Astrocyte (in vitro differentiated cells and primary cell): ENCODE measurements around the gene KIF18B. TPM values are rescaled to one million over a fixed set of nuclear protein-coding genes. Genes with fewer than 3 reads are reported as not detected.

Source experiments
- DNase-seq: peaks from one replicate; pipeline ENCODE4 v3.0.0-alpha.2; 2010; ENCODE audit warnings: low read depth
- FAIRE-seq: peaks from 2 replicates; lab custom pipeline; 2011; peaks lifted over from hg19 to GRCh38; lab: Jason Lieb, UNC
- H2AFZ ChIP-seq: 2 replicates; pipeline ENCODE4 v1.6.0; 2012; ENCODE audit warnings: low read depth, low read length, inconsistent platforms
- H3K27ac ChIP-seq: 2 replicates; pipeline ENCODE4 v1.5.1; 2011; ENCODE audit warnings: low read depth, low read length, inconsistent platforms
- H3K27me3 ChIP-seq: 2 replicates; pipeline ENCODE4 v1.6.0; 2011; ENCODE audit warnings: low read length, inconsistent platforms; ENCODE audit not compliant: insufficient read depth
- H3K36me3 ChIP-seq: 2 replicates; pipeline ENCODE4 v1.5.1; 2011; ENCODE audit warnings: low read length, inconsistent platforms; ENCODE audit not compliant: insufficient read depth
- H3K4me1 ChIP-seq: 2 replicates; pipeline ENCODE4 v1.5.1; 2011; ENCODE audit warnings: low read length, inconsistent platforms; ENCODE audit not compliant: insufficient read depth
- H3K4me2 ChIP-seq: 2 replicates; pipeline ENCODE4 v1.6.0; 2012; ENCODE audit warnings: low read length, inconsistent platforms
- H3K4me3 ChIP-seq: 2 replicates; pipeline ENCODE4 v1.5.1; 2011; ENCODE audit warnings: low read depth, mild to moderate bottlenecking, low read length, inconsistent platforms; ENCODE audit not compliant: insufficient read depth
- H3K79me2 ChIP-seq: 2 replicates; pipeline ENCODE4 v1.6.0; 2012; ENCODE audit warnings: mild to moderate bottlenecking, low read length, inconsistent platforms; ENCODE audit not compliant: insufficient read depth
- H3K9ac ChIP-seq: 2 replicates; pipeline ENCODE4 v1.6.0; 2012; ENCODE audit warnings: mild to moderate bottlenecking, low read length, inconsistent platforms
- H3K9me3 ChIP-seq: 2 replicates; pipeline ENCODE4 v1.5.1; 2012; ENCODE audit warnings: low read depth, mild to moderate bottlenecking, low read length, inconsistent platforms; ENCODE audit not compliant: insufficient read depth
- H4K20me1 ChIP-seq: 2 replicates; pipeline ENCODE4 v1.6.0; 2012; ENCODE audit warnings: low read length, inconsistent platforms; ENCODE audit not compliant: insufficient read depth
- H3K27ac Mint-ChIP-seq: one replicate; pipeline ENCODE4 v1.8.0; 2021; ENCODE audit warnings: mild to moderate bottlenecking, mixed read lengths; ENCODE audit not compliant: unreplicated experiment
- H3K27me3 Mint-ChIP-seq: one replicate; pipeline ENCODE4 v1.8.0; 2021; ENCODE audit warnings: low read depth, mixed read lengths; ENCODE audit not compliant: unreplicated experiment
- H3K36me3 Mint-ChIP-seq: one replicate; pipeline ENCODE4 v1.8.0; 2021; ENCODE audit warnings: low read depth, mixed read lengths; ENCODE audit not compliant: unreplicated experiment
- H3K4me1 Mint-ChIP-seq: one replicate; pipeline ENCODE4 v1.8.0; 2021; ENCODE audit warnings: low read depth, mixed read lengths; ENCODE audit not compliant: unreplicated experiment
- H3K4me3 Mint-ChIP-seq: one replicate; pipeline ENCODE4 v1.8.0; 2021; ENCODE audit warnings: mild to moderate bottlenecking, moderate library complexity, mixed read lengths; ENCODE audit not compliant: unreplicated experiment
- H3K9me3 Mint-ChIP-seq: one replicate; pipeline ENCODE4 v1.8.0; 2021; ENCODE audit warnings: mild to moderate bottlenecking, mixed read lengths; ENCODE audit not compliant: unreplicated experiment
- EZH2 ChIP-seq: IDR thresholded peaks from 2 replicates; pipeline ENCODE4 v1.6.1; 2012; ENCODE audit warnings: mild to moderate bottlenecking, low read length, inconsistent platforms; ENCODE audit not compliant: insufficient read depth
- total RNA-seq: library from RNA; stranded (reverse); gene quantifications from 2 replicates; pipeline ENCODE4 v1.2.1, GENCODE V29; 2021
- TF ChIP-seq, protein P1 (sequence below): IDR thresholded peaks from 2 replicates; pipeline ENCODE4 v1.5.1; 2011; ENCODE audit warnings: low read depth, mild to moderate bottlenecking, inconsistent platforms, low read length, moderate library complexity; ENCODE audit not compliant: insufficient read depth

Gene KIF18B
- total RNA-seq, 1 donor from 2014 or later: 1.8 TPM

DNA sequence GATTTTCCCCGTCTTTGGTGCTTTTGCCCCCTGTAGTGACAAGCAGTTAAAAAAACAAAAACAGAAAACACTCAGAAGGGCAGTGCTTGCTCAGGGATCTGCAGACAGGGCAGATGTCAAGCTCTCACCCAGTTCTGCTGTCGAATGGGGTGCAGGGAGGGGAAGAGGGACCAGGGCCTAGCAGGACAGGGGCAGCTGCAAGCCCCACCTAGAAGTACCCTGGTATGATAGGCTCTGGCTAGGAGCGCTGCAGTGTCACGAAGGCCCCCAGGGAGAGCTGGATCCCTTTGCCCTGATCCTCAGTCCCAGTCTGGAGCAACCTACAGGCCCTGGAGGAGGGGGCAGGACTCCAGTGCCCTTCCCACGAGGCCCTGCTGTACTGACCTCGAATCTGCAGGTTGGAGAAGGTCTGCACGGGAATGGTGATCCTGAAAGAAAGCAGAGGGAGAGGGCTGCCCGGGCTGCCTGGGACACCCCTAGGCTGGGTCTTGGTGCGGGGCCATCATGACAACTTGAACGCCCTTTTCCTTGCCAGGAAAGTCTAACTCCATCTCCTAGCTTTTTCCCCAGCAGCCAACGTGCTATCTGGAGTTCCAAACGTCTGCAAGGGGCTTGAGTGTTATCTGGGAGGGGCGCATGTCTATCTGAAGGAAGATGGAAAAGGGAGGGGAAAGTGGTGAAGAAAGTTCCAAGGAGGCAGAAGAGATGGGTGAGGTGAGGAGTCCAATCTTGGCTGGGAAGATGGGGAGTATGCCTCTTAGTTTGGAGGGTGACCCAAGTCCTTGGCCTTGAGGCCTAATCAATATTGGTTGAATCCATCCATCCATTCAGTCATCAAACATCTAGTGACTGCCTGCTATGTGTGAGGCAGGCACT lies 37.1 kb downstream of the KIF18B start:
- no peak for DNase-seq
- Mint-ChIP-seq H3K27ac (no peak overlapping the region), H3K36me3 (peaks cover 2% of the 10 kb centered on the region), H3K4me3 (no peak overlapping the region), H3K27me3 (peaks cover 33% of the 10 kb centered on the region), H3K9me3 (no peaks in the 10 kb centered on the region), H3K4me1 (peaks cover 27% of the 10 kb centered on the region)
- no peak for FAIRE-seq
- Histone ChIP-seq H2AFZ (peak overlapping the region; percentile 75), H3K9me3 (no peaks in the 10 kb centered on the region), H3K4me1 (peaks cover 29% of the 10 kb centered on the region), H3K9ac (peak overlapping the region; percentile 42), H3K79me2 (no peaks in the 10 kb centered on the region), H3K27me3 (peaks cover 11% of the 10 kb centered on the region), H3K4me3 (no peak overlapping the region), H3K36me3 (no peaks in the 10 kb centered on the region), H4K20me1 (no peaks in the 10 kb centered on the region), H3K27ac (peak overlapping the region; percentile 52), H3K4me2 (peak overlapping the region; percentile 73)
- TF ChIP-seq, protein P1, sequence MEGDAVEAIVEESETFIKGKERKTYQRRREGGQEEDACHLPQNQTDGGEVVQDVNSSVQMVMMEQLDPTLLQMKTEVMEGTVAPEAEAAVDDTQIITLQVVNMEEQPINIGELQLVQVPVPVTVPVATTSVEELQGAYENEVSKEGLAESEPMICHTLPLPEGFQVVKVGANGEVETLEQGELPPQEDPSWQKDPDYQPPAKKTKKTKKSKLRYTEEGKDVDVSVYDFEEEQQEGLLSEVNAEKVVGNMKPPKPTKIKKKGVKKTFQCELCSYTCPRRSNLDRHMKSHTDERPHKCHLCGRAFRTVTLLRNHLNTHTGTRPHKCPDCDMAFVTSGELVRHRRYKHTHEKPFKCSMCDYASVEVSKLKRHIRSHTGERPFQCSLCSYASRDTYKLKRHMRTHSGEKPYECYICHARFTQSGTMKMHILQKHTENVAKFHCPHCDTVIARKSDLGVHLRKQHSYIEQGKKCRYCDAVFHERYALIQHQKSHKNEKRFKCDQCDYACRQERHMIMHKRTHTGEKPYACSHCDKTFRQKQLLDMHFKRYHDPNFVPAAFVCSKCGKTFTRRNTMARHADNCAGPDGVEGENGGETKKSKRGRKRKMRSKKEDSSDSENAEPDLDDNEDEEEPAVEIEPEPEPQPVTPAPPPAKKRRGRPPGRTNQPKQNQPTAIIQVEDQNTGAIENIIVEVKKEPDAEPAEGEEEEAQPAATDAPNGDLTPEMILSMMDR: no peak

GRCh38 chr17:44909681-44910144 lies 37.9 kb downstream of the KIF18B start:
- H3K27ac ChIP-seq: peak overlapping the region; percentile 52
- no peaks in the 10 kb centered on the region for H3K9me3 ChIP-seq
- H3K36me3 Mint-ChIP-seq: peaks cover 2% of the 10 kb centered on the region
- peaks cover 33% of the 10 kb centered on the region for H3K27me3 Mint-ChIP-seq
- peak overlapping the region; percentile 75 for H2AFZ ChIP-seq
- no peaks in the 10 kb centered on the region for H4K20me1 ChIP-seq
- peak overlapping the region; percentile 42 for H3K9ac ChIP-seq
- H3K4me1 Mint-ChIP-seq: peaks cover 31% of the 10 kb centered on the region
- peaks cover 33% of the 10 kb centered on the region for H3K4me1 ChIP-seq
- H3K9me3 Mint-ChIP-seq: peaks cover 4% of the 10 kb centered on the region
- FAIRE-seq: peak; percentile 32
- no peaks in the 10 kb centered on the region for H3K79me2 ChIP-seq
- H3K27me3 ChIP-seq: peaks cover 11% of the 10 kb centered on the region
- peak overlapping the region; percentile 73 for H3K4me2 ChIP-seq
- H3K4me3 Mint-ChIP-seq: no peak overlapping the region
- H3K27ac Mint-ChIP-seq: peak overlapping the region; percentile 26
- no peak overlapping the region for H3K4me3 ChIP-seq
- TF ChIP-seq, protein P1: no peak
- no peak for TF ChIP-seq EZH2
- DNase-seq: peak; percentile 74
- no peaks in the 10 kb centered on the region for H3K36me3 ChIP-seq
